ACC112 (cell line): Measurements from ENCODE around the gene OBI1.

Experiments
- H2AFZ ChIP-seq: fragments of 200-600 bp; sonication (generic); one replicate; pipeline ENCODE4 v1.6.0; 2017; ENCODE audit warnings: antibody characterized with exemption, low read length; ENCODE audit not compliant: unreplicated experiment
- H3K27ac ChIP-seq: fragments of 200-600 bp; sonication (generic); 2 replicates; pipeline ENCODE4 v1.5.1; 2014; ENCODE audit warnings: low read depth, mild to moderate bottlenecking, antibody characterized with exemption, low read length, moderate library complexity
- H3K27me3 ChIP-seq: fragments of 200-600 bp; sonication (generic); 2 replicates; pipeline ENCODE4 v1.6.1; 2014; ENCODE audit warnings: mild to moderate bottlenecking, antibody characterized with exemption, low read length, moderate library complexity, mixed read lengths; ENCODE audit not compliant: insufficient read depth
- H3K36me3 ChIP-seq: fragments of 200-600 bp; sonication (generic); 2 replicates; pipeline ENCODE4 v1.6.1; 2016; ENCODE audit warnings: mild to moderate bottlenecking, antibody characterized with exemption, low read length, moderate library complexity, mixed read lengths; ENCODE audit not compliant: insufficient read depth
- H3K4me1 ChIP-seq: fragments of 200-600 bp; sonication (generic); one replicate; pipeline ENCODE4 v1.6.1; 2016; ENCODE audit warnings: low read length, mixed read lengths; ENCODE audit not compliant: insufficient read depth, unreplicated experiment, control insufficient read depth
- H3K4me3 ChIP-seq: fragments of 200-600 bp; sonication (generic); 2 replicates; pipeline ENCODE4 v1.5.1; 2014; ENCODE audit warnings: mild to moderate bottlenecking, low read depth, low read length
- H3K79me2 ChIP-seq: fragments of 200-600 bp; sonication (generic); one replicate; pipeline ENCODE4 v1.6.0; 2016; ENCODE audit warnings: low read length; ENCODE audit not compliant: control insufficient read depth, unreplicated experiment, insufficient read depth

The OBI1 gene

GRCh38 chr13:78611040-78611439 is 47.9 kb downstream of the OBI1 start:
- H3K27ac ChIP-seq, result no peak overlapping the region

GRCh38 chr13:78610381-78610883 is 48.5 kb downstream of the OBI1 start:
- no peak overlapping the region for H3K27ac ChIP-seq
- peaks cover 8% of the 10 kb centered on the region for H3K4me1 ChIP-seq
- H2AFZ ChIP-seq, result no peak overlapping the region
- H3K4me3 ChIP-seq, result no peak overlapping the region
- H3K27me3 ChIP-seq, result peaks cover 61% of the 10 kb centered on the region
- H3K36me3 ChIP-seq, result no peaks in the 10 kb centered on the region
- H3K79me2 ChIP-seq, result no peaks in the 10 kb centered on the region

More at GRCh38 chr13:78611040-78611439, 47.9 kb downstream of the OBI1 start:
- H3K4me3 ChIP-seq, result no peak overlapping the region
- peaks cover 55% of the 10 kb centered on the region for H3K27me3 ChIP-seq
- H3K36me3 ChIP-seq, result peaks cover 2% of the 10 kb centered on the region
- peaks cover 8% of the 10 kb centered on the region for H3K4me1 ChIP-seq
- no peak overlapping the region for H2AFZ ChIP-seq
- no peaks in the 10 kb centered on the region for H3K79me2 ChIP-seq

GRCh38 chr13:78609464-78610205 is 49.3 kb downstream of the OBI1 start:
- Histone ChIP-seq H3K4me3 (peak overlapping the region; percentile 75), H3K27me3 (peaks cover 69% of the 10 kb centered on the region), H3K79me2 (no peaks in the 10 kb centered on the region), H3K36me3 (no peaks in the 10 kb centered on the region), H3K27ac (no peak overlapping the region), H2AFZ (peak overlapping the region; percentile 61), H3K4me1 (peaks cover 8% of the 10 kb centered on the region)

DNA sequence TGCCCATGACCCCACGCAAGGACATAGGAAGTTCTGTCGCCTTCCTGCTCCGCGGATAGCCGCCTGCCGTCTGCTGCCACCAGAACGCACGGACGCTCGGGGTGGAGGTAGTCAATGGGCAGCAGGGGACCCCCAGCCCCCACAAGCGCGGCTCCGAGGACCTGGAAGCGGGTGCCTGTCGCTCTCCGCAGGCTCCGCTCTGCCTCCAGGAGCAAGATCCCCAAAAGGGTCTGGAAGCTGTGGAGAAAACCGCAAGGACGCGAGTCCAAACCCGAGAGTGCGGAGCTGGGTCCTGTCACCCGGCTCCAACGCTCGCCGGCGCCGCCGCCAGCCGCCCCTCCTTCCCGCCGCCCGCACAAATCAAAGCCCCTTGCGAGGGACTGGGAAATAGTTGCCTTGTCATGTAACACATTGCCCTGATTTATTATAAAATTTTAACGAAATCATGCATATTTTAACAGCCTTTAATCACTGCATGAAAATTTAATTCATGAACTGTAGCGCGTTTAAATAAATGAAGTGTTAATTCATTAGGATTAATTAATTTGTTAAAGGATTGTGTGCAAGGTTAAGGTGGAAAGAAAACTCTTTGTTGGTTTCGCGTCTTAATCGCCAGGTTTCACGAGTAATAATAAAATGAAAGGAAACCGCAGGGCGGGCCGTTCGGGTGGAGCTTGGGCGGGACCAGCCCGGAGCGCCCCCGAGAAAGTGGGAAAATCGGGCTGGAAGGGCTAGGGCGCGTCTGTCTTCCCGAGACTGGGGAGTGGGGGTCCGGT is 50.1 kb downstream of the OBI1 start:
- Histone ChIP-seq H3K27me3 (peaks cover 77% of the 10 kb centered on the region), H3K79me2 (no peaks in the 10 kb centered on the region), H3K27ac (no peak overlapping the region), H3K4me3 (peak overlapping the region; percentile 75), H2AFZ (peak overlapping the region; percentile 61), H3K4me1 (peaks cover 8% of the 10 kb centered on the region), H3K36me3 (no peaks in the 10 kb centered on the region)

GRCh38 chr13:78608252-78608687 is 50.7 kb downstream of the OBI1 start:
- peak overlapping the region; percentile 75 for H3K4me3 ChIP-seq
- peaks cover 83% of the 10 kb centered on the region for H3K27me3 ChIP-seq
- H3K4me1 ChIP-seq, result peaks cover 8% of the 10 kb centered on the region
- H2AFZ ChIP-seq, result no peak overlapping the region
- H3K27ac ChIP-seq, result no peak overlapping the region
- H3K79me2 ChIP-seq, result no peaks in the 10 kb centered on the region
- H3K36me3 ChIP-seq, result no peaks in the 10 kb centered on the region

DNA sequence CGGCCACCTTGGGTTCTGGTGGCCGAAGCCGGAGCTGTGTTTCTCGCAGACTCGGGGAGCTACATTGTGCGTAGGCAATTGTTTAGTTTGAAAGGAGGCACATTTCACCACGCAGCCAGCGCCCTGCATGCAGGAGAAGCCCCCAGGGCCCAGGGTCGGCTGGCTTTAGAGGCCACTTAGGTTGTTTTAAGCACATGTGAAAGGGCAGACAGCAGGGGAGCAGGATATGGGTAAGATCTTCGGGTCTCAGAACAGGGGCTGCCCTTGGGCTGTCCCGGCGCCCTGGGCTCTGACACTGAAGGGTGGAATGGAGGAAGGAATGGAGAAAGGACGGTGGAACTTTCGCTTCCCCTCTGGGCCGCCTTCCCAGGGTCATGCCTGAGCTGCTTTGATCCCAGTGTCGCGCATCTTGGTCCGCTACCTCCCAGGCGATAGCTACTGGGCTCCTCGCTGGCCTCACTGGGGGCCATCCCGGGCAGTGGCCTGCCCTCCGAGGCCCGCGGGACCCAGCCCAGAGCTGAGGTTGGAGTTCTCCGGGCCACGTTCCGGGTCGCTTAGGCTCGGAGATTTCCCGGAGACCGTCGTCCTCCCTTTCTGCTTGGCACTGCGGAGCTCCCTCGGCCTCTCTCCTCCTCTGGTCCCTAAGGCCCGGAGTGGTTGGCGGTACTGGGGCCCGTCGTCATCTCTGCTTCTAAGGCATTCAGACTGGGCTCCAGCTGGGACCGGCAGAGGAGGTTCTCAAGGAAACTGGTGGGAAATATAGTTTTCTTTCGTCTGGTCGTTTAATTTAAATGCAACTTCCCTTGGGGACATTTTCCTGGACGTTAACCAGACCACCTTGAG is 51.3 kb downstream of the OBI1 start:
- Histone ChIP-seq H3K4me3 (no peak overlapping the region; the same call in 1 of the 2 replicates), H3K36me3 (no peaks in the 10 kb centered on the region), H3K27me3 (peaks cover 89% of the 10 kb centered on the region), H2AFZ (no peak overlapping the region), H3K4me1 (peaks cover 8% of the 10 kb centered on the region), H3K79me2 (no peaks in the 10 kb centered on the region), H3K27ac (no peak overlapping the region)

DNA sequence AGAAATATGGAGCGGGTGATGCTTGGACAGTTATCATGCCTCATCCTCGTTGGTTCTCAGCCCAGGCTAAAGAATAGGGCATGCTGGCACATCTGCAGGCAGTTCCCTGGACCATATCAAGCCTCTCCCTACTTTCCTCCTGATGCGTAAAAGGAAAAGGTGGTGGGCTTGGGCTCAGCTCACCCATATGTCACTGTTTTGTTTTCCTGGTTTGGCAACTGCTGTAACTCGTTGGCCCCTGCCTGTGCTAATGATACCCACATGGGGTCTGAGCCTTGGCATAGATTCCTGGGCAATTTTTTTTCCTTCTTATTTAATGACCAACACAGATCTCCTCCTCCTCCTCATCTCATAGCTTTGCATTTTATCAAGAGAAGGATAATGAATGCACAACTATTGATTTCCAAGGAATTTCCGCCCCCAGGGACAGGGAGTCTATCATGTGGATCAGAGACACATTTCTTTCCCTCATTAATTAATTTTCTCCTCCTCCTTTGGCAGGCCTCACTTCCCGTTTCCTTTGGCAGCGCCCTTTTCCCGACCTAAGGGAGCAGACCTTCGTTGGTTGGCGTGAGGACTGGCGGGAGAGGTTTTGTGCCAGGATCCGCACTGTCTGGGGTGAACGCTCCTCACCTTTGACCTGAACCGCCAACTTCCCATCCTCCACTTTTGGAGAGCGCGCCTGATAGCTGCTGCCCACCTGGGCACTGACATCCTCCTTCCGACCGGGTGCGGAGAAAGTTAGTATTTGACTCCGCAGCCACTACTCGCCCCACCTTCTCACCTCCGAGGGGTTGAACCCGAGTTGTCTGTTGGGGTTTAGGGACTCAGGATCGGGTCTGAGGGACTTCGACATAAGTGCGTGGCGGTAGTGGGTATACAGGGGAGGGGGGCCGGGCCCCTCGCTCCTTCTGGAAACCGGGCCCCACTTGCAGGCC is 52.2 kb downstream of the OBI1 start:
- no peaks in the 10 kb centered on the region for H3K79me2 ChIP-seq
- H3K27ac ChIP-seq, result no peak overlapping the region
- H3K27me3 ChIP-seq, result peaks cover 95% of the 10 kb centered on the region
- no peak overlapping the region for H3K4me3 ChIP-seq
- H3K4me1 ChIP-seq, result peaks cover 8% of the 10 kb centered on the region
- no peaks in the 10 kb centered on the region for H3K36me3 ChIP-seq
- H2AFZ ChIP-seq, result no peak overlapping the region

DNA sequence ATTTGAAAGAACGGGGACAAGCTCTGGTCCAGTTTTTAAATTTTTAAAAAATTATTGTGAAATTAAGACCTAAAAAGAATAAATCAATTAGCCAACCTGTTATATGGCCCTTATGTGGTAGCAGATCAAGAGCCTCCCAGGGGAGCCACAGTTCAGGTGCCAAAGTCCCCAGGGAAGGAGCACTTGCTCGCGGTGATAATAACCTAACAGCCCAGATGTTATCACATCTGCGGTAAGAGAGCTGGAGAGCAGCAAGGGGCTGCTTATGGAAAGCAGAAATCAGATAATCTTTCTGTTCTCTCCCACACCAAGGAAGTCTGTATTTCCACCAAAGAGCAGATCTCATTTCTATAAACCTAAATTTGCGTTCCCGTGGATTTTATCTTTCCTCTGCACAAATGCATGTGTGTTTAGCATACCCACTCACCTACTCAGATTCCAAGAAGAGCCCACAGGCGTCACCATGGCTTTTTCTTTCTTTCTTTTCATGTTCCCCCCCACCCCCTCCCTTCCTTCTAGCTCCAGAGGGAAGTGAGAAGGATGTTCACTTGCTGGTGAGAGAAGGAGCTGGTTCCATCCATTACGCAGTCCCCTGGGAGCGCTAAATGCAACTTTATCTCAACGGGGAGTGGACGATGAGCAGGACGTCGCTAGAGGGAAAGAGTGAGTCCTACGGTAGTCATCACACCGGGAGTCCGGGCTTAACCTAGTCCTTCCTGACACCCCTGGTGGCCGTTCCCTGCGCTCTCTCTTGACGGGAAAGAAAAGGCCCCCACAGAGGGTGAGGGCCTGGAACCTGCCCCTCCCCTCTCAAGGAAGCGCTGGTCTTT is 54.0 kb downstream of the OBI1 start:
- Histone ChIP-seq H3K27me3 (peaks cover 96% of the 10 kb centered on the region), H3K36me3 (no peaks in the 10 kb centered on the region), H3K4me3 (no peak overlapping the region), H3K4me1 (peaks cover 2% of the 10 kb centered on the region), H3K27ac (no peak overlapping the region), H3K79me2 (no peaks in the 10 kb centered on the region), H2AFZ (no peak overlapping the region)
